OCI-LY7 (cell line): ENCODE measurements around the gene C6orf15. TPM values are rescaled to one million over a fixed set of nuclear protein-coding genes. Genes with fewer than 3 reads are reported as not detected.

Experiments
- BruUV-seq: library from RNA; stranded (reverse); fragments of 400-500 nt; replicated peaks from 2 replicates; lab custom pipeline; 2021; lab: Mats Ljungman, UMichigan
- CTCF ChIA-PET: fragments of 300-600 bp; sonication (Branson Sonifier 250); formaldehyde crosslinking; loops from one replicate; lab custom pipeline; 2022; ENCODE audit warnings: antibody characterized with exemption; ENCODE audit not compliant: unreplicated experiment; lab: Charles Lee
- POLR2A ChIA-PET: fragments of 300-600 bp; sonication (Branson Sonifier 250); formaldehyde crosslinking; loops from one replicate; lab custom pipeline; 2022; ENCODE audit warnings: antibody characterized with exemption; lab: Charles Lee
- DNase-seq: peaks from one replicate; pipeline ENCODE4 v3.0.0-alpha.2; 2015; ENCODE audit warnings: low spot score
- H2AFZ ChIP-seq: fragments of 200-600 bp; sonication (generic), shearing (Covaris generic); 2 replicates; pipeline ENCODE4 v1.6.1; 2014; ENCODE audit warnings: mild to moderate bottlenecking, antibody characterized with exemption, low read length, moderate library complexity
- H3K27ac ChIP-seq: fragments of 200-600 bp; sonication (generic); 2 replicates; pipeline ENCODE4 v1.5.1; 2014; ENCODE audit warnings: mixed run types, low read depth, mild to moderate bottlenecking, moderate library complexity, low read length, inconsistent platforms; ENCODE audit not compliant: poor library complexity, severe bottlenecking
- H3K36me3 ChIP-seq: fragments of 200-600 bp; sonication (generic); 2 replicates; pipeline ENCODE4 v1.6.1; 2014; ENCODE audit warnings: mild to moderate bottlenecking, antibody characterized with exemption, low read length, moderate library complexity, mixed read lengths; ENCODE audit not compliant: insufficient read depth
- H3K4me1 ChIP-seq: fragments of 200-600 bp; sonication (generic); 2 replicates; pipeline ENCODE4 v1.5.1; 2014; ENCODE audit warnings: mild to moderate bottlenecking, low read length; ENCODE audit not compliant: insufficient read depth, poor library complexity, severe bottlenecking
- H3K4me2 ChIP-seq: fragments of 200-600 bp; sonication (generic); 2 replicates; pipeline ENCODE4 v1.6.1; 2014; ENCODE audit warnings: mild to moderate bottlenecking, low read length
- H3K4me3 ChIP-seq: fragments of 200-600 bp; sonication (generic); 2 replicates; pipeline ENCODE4 v1.5.1; 2014; ENCODE audit warnings: mild to moderate bottlenecking, low read depth, low read length; ENCODE audit not compliant: poor library complexity, severe bottlenecking
- H3K79me2 ChIP-seq: fragments of 200-600 bp; sonication (generic); 2 replicates; pipeline ENCODE4 v1.6.1; 2016; ENCODE audit warnings: low read depth, mild to moderate bottlenecking, low read length, moderate library complexity, mixed read lengths; ENCODE audit not compliant: insufficient read depth
- H3K9me2 ChIP-seq: fragments of 200-600 bp; sonication (generic); 2 replicates; pipeline ENCODE4 v1.6.1; 2016; ENCODE audit warnings: mild to moderate bottlenecking, low read length, mixed read lengths; ENCODE audit not compliant: insufficient read depth
- H3K9me3 ChIP-seq: fragments of 200-600 bp; sonication (generic); 2 replicates; pipeline ENCODE4 v1.6.1; 2014; ENCODE audit warnings: mild to moderate bottlenecking, mixed run types, low read length, mixed read lengths
- H4K20me1 ChIP-seq: fragments of 200-600 bp; sonication (generic); 2 replicates; pipeline ENCODE4 v1.6.1; 2014; ENCODE audit warnings: mild to moderate bottlenecking, antibody characterized with exemption, low read length, moderate library complexity, mixed read lengths; ENCODE audit not compliant: insufficient read depth
- CTCF ChIP-seq: fragments of 200-600 bp; sonication (generic); conservative IDR thresholded peaks from 2 replicates; pipeline ENCODE4 v1.5.1; 2014; ENCODE audit warnings: mild to moderate bottlenecking, antibody characterized with exemption, low read length, moderate library complexity, mixed read lengths
- EZH2phosphoT487 ChIP-seq: fragments of 200-600 bp; sonication (generic); IDR thresholded peaks from 2 replicates; pipeline ENCODE4 v1.6.1; 2018; ENCODE audit warnings: low read depth, borderline replicate concordance, mild to moderate bottlenecking, mixed run types, antibody characterized with exemption, low read length, moderate library complexity, mixed read lengths
- intact Hi-C: fragments of 100-400 bp; cut with micrococcal nuclease; formaldehyde crosslinking; loops from one replicate; pipeline ENCODE4 v1.10.0; 2022; ENCODE audit not compliant: unreplicated experiment
- total RNA-seq, 2 experiments: library from RNA; depleted of rRNA in 1 of 2; stranded (reverse); fragments of >200 nt in 1 of 2; shearing (Covaris generic) in 1 of 2; gene quantifications; 2 replicates each; pipeline ENCODE4 v1.2.3, GENCODE V29; 2014 to 2022

Gene C6orf15
- total RNA-seq, 2 experiments from 2014 or later: not detected

- POLR2A ChIA-PET: interaction anchor here (0.7 kb wide), 2 partner anchors 16 to 459 kb away, joined by 3 read pairs; partner anchors contain the start of gene TNF
- Histone ChIP-seq H3K4me3 (no peak overlapping the region), H4K20me1 (no peaks in the 10 kb centered on the region), H3K4me1 (no peaks in the 10 kb centered on the region), H3K27ac (no peak overlapping the region), H3K9me2 (no peaks in the 10 kb centered on the region), H3K36me3 (no peaks in the 10 kb centered on the region), H3K4me2 (no peak overlapping the region), H3K79me2 (no peaks in the 10 kb centered on the region), H3K9me3 (no peaks in the 10 kb centered on the region), H2AFZ (no peak overlapping the region)
- intact Hi-C loops: no loop called here
- BruUV-seq: no TSS peak
- CTCF ChIA-PET: no interaction called here
- TF ChIP-seq EZH2phosphoT487 (no peak), CTCF (no peak)
- DNase-seq: no peak
These were observed 3.7 kb upstream of the C6orf15 start for GRCh38 chr6:31115941-31116560.

GRCh38 chr6:31114970-31115849, 2.8 kb upstream of the C6orf15 start:
- Histone ChIP-seq H3K36me3 (no peaks in the 10 kb centered on the region), H3K9me2 (no peaks in the 10 kb centered on the region), H3K9me3 (no peaks in the 10 kb centered on the region), H3K79me2 (no peaks in the 10 kb centered on the region), H3K27ac (no peak overlapping the region), H3K4me1 (no peaks in the 10 kb centered on the region), H2AFZ (no peak overlapping the region), H4K20me1 (no peaks in the 10 kb centered on the region), H3K4me3 (no peak overlapping the region), H3K4me2 (no peak overlapping the region)
- CTCF ChIA-PET: interaction anchor here (0.5 kb wide), 2 partner anchors 197 to 735 kb away, joined by 3 to 12 read pairs; no protein-coding TSS in a partner anchor
- peak; percentile 37; the same call in 1 of the 2 replicates for TF ChIP-seq CTCF
- no peak for TF ChIP-seq EZH2phosphoT487
- POLR2A ChIA-PET: interaction anchor here (0.7 kb wide), 2 partner anchors 16 to 460 kb away, joined by 3 read pairs; partner anchors contain the start of gene TNF
- no peak for DNase-seq
- intact Hi-C loops: no loop called here
- BruUV-seq: no TSS peak
